Activated T-cell treated with anti-CD3 and anti-CD28 coated beads for 4 hours (primary cell): ENCODE results near the gene CYP2D6.
A peak's percentile ranks its signal among the peaks of the same experiment; 100 is the strongest.
"Not testable (repeated sequence)": the region's sequence is repeated elsewhere in the genome, so short reads cannot be mapped to it uniquely, and the experiment has no call there.

ENCODE experiments used
- DNase-seq: peaks from one replicate; pipeline ENCODE4 v3.0.0-alpha.2; 2020

CYP2D6 gene

DNA sequence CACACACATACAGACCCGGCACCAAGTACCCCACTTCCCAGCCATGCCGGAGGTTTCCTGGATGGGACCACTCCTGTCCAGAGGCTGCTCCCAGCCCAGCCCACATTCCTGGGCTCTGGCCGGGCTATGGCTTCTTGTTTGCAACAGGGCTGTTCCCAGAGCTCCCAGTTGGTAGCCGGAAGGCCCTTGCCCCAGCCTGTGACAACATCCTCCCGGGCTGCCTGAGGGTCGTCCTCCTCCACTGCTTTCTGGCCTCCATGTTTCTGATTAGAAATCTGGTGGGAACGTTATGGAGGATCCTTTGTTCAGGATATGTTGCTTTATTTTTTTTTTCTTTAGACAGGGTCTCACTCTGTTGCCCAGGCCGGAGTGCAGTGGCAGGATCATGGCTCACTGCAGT is 952 bp upstream of the CYP2D6 start:
- DNase-seq: no peak

DNA sequence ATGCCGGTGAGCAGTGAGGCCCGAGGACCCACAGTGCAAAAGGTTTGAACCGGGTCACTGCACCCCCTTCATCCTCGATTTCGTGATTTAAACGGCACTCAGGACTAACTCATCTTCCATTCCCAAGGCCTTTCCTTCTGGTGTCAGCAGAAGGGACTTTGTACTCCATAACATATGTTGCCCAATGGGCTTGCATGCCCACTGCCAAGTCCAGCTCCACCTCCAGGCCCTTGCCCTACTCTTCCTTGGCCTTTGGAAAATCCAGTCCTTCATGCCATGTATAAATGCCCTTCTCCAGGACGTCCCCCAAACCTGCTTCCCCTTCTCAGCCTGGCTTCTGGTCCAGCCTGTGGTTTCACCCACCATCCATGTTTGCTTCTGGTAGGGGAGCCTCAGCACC is 428 bp downstream of the CYP2D6 start:
- not testable (repeated sequence) for DNase-seq

DNA sequence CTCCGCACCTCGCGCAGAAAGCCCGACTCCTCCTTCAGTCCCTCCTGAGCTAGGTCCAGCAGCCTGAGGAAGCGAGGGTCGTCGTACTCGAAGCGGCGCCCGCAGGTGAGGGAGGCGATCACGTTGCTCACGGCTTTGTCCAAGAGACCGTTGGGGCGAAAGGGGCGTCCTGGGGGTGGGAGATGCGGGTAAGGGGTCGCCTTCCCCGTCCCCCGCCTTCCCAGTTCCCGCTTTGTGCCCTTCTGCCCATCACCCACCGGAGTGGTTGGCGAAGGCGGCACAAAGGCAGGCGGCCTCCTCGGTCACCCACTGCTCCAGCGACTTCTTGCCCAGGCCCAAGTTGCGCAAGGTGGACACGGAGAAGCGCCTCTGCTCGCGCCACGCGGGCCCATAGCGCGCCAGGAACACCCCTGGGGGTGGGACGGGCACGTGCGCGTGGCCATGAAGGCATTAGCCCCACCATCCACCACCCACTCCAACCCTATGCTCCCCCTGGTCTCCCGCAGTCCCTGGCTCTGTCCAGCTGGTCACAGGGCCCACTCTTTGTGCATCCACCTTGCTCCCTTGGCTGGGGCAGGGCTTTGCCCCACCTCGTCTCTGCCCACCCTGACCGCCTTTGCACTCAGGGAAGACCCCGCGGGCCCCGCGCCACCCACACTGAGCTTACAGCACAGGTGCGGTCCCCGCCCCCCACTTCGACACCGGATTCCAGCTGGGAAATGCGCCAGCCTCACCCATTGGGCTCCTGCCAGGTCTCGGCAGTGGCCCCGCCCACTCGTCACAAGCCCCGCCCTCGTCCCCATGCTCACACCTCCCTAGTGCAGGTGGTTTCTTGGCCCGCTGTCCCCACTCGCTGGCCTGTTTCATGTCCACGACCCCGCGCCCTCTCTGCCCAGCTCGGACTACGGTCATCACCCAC is 1.6 kb downstream of the CYP2D6 start:
- not testable (repeated sequence) for DNase-seq

DNA sequence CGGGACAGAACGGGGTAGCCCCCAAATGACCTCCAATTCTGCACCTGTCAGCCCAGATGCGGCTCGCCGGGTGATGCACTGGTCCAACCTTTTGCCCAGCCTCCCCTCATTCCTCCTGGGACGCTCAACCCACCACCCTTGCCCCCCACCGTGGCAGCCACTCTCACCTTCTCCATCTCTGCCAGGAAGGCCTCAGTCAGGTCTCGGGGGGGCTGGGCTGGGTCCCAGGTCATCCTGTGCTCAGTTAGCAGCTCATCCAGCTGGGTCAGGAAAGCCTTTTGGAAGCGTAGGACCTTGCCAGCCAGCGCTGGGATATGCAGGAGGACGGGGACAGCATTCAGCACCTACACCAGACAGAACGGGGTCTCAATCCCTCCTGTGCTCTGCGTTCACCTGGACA is 2.6 kb downstream of the CYP2D6 start:
- not testable (repeated sequence) for DNase-seq

DNA sequence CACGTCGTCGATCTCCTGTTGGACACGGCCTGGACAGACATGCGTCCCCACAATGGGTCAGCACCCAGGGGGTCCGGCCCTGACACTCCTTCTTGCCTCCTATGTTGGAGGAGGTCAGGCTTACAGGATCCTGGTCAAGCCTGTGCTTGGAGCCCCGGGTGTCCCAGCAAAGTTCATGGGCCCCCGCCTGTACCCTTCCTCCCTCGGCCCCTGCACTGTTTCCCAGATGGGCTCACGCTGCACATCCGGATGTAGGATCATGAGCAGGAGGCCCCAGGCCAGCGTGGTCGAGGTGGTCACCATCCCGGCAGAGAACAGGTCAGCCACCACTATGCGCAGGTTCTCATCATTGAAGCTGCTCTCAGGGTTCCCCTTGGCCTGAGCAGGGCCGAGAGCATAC is 3.0 kb downstream of the CYP2D6 start:
- no peak for DNase-seq

DNA sequence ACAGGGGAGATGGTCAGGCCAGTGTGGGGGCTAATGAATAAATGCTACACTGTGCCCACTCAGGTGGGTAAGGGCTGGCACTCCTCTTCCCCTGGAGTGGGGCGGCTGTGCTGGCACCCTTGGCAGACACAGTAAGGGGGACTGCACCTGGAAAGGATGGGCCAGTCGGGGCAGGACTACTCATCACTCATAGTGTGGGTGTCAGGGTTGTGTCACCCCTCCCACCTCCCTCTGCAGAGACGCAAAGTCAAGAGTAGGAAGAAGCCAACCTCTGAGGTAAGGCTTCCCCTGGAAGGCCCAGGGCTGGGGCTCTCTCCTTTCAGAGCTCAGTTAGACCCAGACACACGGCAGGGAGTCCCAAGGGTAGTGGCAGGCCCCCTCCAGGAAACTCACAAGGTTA is 7.1 kb downstream of the CYP2D6 start:
- not testable (repeated sequence) for DNase-seq

DNA sequence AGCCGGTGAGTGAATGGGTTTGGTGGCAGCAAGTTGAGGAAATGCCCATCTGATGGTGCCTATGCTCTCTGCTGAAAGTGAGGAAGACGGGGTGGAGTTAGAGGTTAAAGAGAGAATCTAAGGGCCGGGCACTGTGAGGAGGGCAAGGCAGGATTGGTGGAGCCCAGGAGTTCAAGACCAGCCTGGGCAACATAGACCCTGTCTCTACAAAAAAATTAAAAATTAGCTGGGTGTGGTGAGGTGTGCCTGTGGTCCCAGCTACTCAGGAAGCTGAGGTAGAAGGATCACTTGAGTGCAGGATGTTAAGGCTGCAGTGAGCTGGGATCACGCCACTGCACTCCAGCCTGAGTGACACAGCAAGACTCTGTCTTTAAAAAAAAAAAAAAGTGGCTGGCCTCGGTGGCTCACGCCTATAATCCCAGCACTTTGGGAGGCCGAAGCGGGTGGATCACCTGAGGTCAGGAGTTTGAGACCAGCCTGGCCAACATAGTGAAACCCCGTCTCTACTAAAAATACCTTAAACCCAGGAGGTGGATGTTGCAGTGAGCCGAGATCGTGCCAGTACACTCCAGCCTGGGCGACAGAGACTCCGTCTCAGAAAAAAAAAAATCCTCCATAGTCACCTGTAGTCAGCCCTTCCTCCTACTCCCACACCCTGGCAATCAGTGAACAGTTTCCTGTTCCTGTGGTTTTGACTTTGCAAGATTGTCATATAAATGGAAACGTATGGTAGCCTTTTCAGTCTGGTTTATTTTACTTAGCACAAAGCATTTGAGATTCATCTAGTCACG is 10.2 kb downstream of the CYP2D6 start:
- peak; percentile 38 for DNase-seq

DNA sequence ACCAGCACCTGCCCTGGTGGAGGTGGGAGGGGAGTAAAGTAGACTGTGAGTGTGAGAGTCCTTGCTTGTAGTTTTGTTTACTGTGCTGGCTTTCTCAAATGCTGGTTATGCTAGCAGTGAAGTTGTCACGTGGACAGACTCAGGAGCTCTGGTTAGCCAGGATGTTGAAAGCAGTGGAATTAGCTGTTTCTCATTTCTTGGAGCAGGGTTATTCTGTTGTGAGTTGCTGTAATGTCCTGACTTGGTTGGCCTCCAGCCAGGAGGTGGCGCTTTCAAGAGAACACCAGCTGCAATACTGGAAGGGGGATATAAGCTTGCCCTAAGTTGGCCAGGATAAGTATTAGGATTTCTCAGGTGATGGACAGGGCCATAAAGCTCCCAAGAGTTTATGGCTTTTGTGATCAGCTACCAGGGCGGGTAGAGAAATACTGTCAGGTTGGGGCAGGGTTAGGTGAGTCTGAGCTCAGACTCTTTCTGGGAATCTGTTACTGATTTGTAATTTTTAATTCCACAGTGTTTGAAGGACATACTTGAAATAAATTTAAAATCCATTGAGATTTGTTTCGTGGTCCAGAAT is 13.7 kb downstream of the CYP2D6 start:
- no peak for DNase-seq

DNA sequence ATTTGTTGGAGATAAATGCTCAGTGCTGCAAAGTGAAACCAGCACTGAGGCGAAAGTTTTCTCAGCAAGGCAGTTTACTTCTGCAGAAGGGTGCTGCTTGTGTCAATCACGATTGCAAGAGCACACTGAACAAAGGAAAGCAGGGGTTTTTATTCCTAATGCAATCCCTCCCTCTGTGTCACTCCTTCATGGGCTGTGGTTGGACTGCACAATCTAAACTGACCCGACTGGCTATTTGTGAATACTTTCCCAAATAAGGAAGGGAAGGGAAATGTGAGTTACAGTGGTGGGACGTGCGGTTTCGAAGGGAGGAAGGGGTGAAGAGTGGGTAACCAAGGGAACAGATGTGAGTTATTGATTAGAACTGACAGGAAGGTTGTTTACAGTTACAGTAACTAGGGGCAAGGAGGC is 15.2 kb downstream of the CYP2D6 start:
- not testable (repeated sequence) for DNase-seq

DNA sequence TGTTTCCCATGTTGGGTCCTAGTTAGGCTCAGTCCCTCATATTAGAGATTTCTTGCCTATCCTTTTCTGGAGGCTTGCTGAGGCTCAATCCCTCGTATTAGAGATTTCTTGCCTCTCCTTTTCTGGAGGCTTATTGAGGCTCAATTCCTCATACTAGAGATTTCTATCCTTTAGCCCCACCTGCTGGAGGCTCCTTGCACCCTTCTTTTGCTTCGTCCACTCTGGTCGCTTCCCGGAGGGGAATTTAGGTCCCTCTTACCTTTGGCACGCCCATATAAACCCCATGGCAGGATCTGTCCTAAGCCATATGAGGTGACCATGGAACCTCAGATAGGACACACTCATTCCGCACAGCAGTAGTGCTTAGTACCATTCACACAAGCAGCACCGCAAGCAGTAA is 15.9 kb downstream of the CYP2D6 start:
- DNase-seq: no peak

DNA sequence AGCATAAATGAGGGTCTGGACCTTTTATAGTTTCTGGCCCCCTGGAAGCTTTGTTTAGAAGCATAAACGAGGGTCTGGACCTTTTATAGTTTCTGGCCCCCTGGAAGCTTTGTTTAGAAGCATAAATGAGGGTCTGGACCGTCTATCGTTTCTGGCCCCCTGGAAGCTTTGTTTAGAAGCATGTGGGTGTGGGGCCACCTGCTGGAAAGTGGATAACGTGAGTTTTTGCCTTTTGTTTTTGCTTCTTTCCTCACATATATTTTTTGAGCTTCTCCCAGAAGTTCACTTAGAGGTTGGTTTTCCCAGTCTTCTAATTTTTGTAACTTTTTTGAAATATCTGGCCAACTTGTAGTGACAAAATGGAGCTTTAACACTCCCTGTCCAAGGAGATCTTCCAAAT is 17.8 kb downstream of the CYP2D6 start:
- not testable (repeated sequence) for DNase-seq

DNA sequence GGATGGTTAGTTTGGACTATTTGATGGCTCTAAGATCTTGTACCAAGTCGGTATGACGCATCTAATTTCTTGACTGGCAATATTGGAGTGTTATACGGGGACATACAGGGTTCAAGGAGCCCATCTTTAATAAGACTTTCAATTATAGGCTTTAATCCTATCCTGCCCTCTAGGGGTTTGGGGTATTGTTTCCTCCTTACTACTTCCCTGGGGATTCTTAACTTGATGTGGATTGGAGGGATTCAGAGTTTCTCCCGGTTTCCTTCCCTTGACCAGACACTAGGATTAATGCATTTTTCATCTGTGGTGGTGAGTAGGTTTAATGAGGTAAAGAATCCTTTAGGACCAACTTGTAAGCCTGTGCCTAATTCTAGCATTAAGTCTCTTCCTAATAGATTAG is 18.8 kb downstream of the CYP2D6 start:
- DNase-seq: no peak

DNA sequence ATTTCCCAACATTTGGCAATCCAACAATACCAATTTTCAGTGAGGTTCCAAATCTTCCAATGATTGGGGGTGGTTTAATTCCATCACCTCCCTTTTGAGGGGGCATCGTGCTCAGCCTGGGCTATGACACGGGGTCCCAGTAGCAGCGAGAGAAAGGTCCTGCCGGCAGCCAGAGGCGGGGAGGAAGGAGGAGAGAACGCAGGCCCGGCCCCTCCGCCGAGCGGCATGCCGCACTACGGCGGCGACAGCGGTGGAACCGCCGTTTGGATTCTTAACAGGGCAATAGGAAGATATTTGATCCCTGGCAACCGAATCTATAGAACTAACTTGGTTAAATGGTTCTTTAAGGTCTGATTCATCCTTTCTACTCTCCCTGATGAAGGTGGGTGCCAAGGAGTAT is 21.8 kb downstream of the CYP2D6 start:
- DNase-seq: no peak

DNA sequence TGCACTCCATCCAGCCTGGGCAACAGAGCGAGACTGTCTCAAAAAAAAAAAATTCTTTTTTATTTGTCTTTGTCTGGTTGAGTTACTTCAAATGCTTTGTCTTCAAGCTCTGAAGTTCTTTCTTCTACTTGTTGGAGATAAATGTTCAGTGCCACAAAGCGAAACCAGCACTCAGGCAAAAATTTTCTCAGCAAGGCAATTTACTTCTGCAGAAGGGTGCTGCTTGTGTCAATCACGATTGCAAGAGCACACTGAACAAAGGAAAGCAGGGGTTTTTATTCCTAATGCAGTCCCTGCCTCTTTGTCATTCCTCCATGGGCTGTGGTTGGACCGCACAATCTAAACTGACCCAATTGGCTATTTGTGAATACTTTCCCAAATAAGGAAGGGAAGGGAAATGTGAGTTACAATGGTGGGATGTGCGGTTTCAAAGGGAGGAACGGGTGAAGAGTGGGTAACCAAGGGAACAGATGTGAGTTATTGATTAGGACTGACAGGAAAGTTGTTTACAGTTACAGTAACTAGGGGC is 26.2 kb downstream of the CYP2D6 start:
- not testable (repeated sequence) for DNase-seq

DNA sequence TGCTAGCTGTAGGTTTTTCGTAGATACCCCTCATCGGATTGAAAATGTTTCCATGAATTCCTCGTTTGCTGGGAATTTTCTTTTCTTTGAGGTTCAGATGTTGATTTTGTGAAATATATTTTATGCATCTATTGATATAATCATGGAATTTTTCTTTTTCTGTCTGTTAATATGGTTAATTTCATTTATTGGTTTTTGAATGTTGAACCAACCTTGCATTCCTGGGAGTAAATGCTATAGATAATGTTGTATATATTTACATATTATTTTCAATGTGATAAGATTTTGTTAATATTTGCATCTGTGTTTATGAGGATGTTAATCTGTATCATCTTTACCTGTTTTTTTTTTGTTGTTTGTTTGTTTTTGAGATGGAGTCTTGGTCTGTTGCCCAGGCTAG is 29.4 kb downstream of the CYP2D6 start:
- no peak for DNase-seq

DNA sequence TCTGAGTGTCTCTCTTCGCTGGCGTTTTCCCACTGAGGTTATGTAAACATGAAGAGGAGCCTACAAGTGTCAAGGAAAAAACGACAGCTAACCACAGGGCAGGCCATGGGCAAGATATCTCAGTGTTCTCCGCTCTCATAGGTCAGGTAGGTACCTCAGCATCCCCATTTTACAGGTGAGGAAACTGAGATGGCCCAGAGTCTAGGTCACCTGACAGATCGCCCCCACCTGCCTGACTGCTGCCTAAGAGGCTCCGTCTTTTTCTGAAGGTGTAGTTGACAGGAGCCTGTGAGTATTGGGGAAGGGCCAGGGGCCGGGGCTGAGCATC is 39.2 kb downstream of the CYP2D6 start:
- DNase-seq: no peak

DNA sequence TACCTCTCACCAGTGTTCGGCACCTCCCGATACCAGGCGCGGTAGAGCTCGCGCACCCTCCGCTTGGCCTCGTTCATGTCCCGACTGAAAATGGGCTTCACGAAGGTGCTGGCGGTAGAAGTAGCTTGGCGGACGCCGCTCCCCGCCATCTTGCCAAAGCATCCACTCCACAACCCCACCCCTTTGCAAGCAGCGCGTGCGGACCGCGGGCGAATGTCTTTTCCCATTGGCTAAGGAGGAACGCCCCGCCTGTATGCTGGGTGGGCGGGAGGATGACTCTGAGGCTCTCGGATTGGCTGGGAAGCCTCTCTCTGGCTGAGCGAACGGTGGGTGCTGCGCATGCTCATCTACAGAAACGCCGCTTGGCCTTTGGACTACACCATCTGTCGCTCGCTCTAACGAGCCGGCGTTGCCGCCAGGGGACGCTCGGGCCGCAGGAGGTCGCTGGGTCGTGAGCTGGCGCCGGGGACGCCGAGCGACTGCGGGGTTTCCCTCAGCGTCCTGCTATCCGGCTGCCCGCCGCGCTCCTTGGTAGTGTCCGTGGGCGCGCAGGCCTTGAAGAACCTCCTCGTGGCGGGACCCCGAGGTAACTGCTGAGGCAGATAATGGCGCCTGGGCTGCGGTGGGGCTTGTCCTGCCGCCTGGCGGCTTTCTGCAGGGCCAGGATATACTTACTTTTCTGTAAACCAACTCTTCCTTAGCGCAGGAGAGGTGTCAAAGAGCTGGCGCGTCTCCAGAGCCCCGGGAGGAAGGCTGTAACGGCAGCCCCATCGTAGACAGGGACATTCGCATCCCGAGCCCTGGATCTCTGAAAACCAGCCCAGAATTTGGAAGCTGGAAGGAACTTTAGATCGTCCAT is 39.8 kb downstream of the CYP2D6 start, which contains the start of gene NDUFA6:
TSS of gene NDUFA6 (minus strand) at position 177 of the 859 bp plus-strand sequence. CDS start at position 149, 28 bp downstream.
- DNase-seq: peak; percentile 97

DNA sequence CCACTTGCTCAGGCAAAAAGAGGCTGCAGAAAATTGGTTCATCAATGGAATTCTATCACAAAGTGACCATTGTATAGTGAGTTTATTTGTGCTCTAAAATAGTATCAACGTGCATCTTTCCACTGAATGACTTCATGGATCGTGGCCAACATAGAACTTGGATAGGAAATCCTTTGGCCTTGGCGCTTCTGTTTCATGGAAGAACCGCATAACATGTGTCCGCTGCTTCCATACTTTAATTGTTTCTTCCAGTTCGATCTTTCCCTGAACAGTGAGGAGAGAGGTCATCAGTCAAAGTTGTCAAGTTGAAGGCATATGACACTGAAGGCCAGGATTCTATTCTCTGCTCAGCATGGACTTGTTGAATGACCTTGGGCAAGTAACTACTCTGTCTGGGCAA is 44.6 kb downstream of the CYP2D6 start:
- DNase-seq: no peak

DNA sequence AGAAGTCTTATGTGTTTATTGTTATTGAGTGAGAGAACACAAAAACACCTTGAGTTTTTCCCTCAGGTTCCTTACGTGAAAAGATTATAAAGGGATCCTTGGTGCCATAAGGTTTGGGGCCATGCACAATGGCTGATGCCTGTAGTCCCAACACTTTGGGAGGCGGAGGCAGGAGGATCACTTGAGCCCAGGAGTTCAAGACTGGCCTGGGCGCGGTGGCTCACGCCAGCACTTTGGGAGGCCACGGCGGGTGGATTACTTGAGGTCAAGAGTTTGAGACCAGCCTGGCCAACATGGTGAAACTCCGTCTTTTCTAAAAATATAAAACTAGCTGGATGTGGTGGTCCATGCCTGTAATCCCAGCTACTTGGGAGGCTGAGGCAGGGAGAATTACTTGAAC is 45.7 kb downstream of the CYP2D6 start:
- DNase-seq: no peak

DNA sequence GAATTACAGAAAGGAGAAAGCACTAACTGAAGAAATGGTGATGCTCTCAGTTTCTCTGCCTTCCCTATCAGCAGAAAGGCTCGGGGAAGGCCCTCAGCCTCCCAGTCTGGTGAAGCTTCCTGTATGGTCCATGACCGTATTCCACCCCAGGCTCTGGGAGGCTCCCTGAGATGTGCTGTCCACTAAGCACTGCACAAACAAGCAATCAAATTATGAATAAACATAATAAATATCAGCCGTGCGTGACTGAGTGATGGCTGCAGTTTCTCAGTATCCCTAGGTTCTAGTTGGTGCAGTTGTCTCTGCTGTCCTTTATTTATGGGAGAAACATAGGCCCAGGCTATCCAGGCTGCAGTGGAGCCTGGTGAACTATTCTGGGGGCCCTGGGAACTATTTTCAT is 47.5 kb downstream of the CYP2D6 start:
- DNase-seq: no peak

DNA sequence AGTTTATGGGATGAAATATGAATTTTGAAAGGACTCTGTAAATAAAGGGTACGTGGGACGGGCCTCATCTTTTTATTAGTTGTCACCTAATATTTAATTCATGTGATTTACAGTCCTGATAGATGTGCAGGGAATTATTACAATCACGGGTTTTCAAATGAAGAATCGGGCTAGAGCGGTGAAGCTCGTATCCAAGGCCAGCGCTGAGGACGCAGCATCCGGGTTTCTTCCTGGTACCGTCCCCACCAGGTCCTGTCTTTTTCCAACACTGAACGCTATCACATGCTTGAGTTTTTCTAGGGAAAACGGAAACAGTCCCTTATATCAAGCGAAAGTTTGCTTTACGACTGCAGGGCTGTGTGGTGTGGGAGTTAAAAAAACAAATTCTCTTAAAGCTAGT is 50.3 kb downstream of the CYP2D6 start:
- no peak for DNase-seq
